GM12892 (cell line): ENCODE results near the gene ADARB2.
"Not testable (repeated sequence)": the region's sequence is repeated elsewhere in the genome, so short reads cannot be mapped to it uniquely, and the experiment has no call there.

Experiments used
- DNase-seq: peaks from one replicate; pipeline ENCODE4 v3.0.0; 2011; ENCODE audit not compliant: insufficient read length
- FAIRE-seq: peaks from 2 replicates; lab custom pipeline; 2011; peaks lifted over from hg19 to GRCh38; lab: Jason Lieb, UNC
- POLR2A ChIP-seq: IDR thresholded peaks from 2 replicates; pipeline ENCODE4 v1.6.1; 2011; ENCODE audit warnings: low read depth, low read length, control low read depth
- POLR2AphosphoS5 ChIP-seq: IDR thresholded peaks from 2 replicates; pipeline ENCODE4 v1.6.1; 2011; ENCODE audit warnings: low read depth, low read length, control low read depth
- TAF1 ChIP-seq: IDR thresholded peaks from 2 replicates; pipeline ENCODE4 v1.6.1; 2011; ENCODE audit warnings: low read depth, mild to moderate bottlenecking, control low read depth, low read length, borderline replicate concordance

ADARB2 gene

GRCh38 chr10:1400101-1401070 is 336.9 kb downstream of the ADARB2 start:
- no peak for DNase-seq
- TF ChIP-seq POLR2A: no peak
- TF ChIP-seq POLR2AphosphoS5: no peak
- no peak for TF ChIP-seq TAF1
- FAIRE-seq: no peak

- no peak for DNase-seq
- TF ChIP-seq POLR2A (no peak), POLR2AphosphoS5 (no peak), TAF1 (no peak)
- FAIRE-seq: no peak
Observed at GRCh38 chr10:1399431-1400100, 337.8 kb downstream of the ADARB2 start.

- TF ChIP-seq POLR2A (no peak), TAF1 (no peak), POLR2AphosphoS5 (no peak)
- FAIRE-seq: no peak
Observed at GRCh38 chr10:1398626-1399410, 338.5 kb downstream of the ADARB2 start.

GRCh38 chr10:1398116-1398515 is 339.2 kb downstream of the ADARB2 start:
- not testable (repeated sequence) for FAIRE-seq, DNase-seq

More at GRCh38 chr10:1398626-1399410, 338.5 kb downstream of the ADARB2 start:
- no peak for DNase-seq

- no peak for TF ChIP-seq POLR2A
- FAIRE-seq: no peak
- no peak for DNase-seq
Observed at GRCh38 chr10:1396297-1396635, 341.1 kb downstream of the ADARB2 start.

- no peak for FAIRE-seq
- DNase-seq: no peak
- TF ChIP-seq POLR2AphosphoS5 (no peak), TAF1 (no peak), POLR2A (no peak)
Observed at GRCh38 chr10:1395481-1396296, 341.6 kb downstream of the ADARB2 start.

- TF ChIP-seq TAF1 (no peak), POLR2A (no peak), POLR2AphosphoS5 (no peak)
- no peak for FAIRE-seq
- DNase-seq: no peak
Observed at GRCh38 chr10:1395025-1395480, 342.3 kb downstream of the ADARB2 start.

- FAIRE-seq (no peak), DNase-seq (no peak)
- TF ChIP-seq TAF1 (no peak), POLR2AphosphoS5 (no peak), POLR2A (no peak)
Observed at GRCh38 chr10:1394155-1394912, 343.0 kb downstream of the ADARB2 start.

- DNase-seq: no peak
- TF ChIP-seq POLR2AphosphoS5 (no peak), TAF1 (no peak)
- no peak for FAIRE-seq
Observed at GRCh38 chr10:1393481-1393880, 343.8 kb downstream of the ADARB2 start.

GRCh38 chr10:1392127-1392526 is 345.2 kb downstream of the ADARB2 start:
- TF ChIP-seq POLR2A (no peak), TAF1 (no peak)
- no peak for DNase-seq
- FAIRE-seq: no peak
